ELR (cell line): ENCODE data around the gene CCDC85B.

Experiments
- DNase-seq: peaks from one replicate; pipeline ENCODE4 v3.0.0-alpha.2; 2015; ENCODE audit warnings: low read depth

The CCDC85B gene

GRCh38 chr11:65857853-65858680 lies 32.4 kb upstream of the CCDC85B start, which contains the start of gene CFL1:
Gene CFL1 (minus strand): TSS chr11:65858180. CDS start chr11:65858099, 81 bp downstream.
- peak; percentile 98 for DNase-seq

- DNase-seq = peak; percentile 44
Measured at GRCh38 chr11:65858681-65859087, 31.8 kb upstream of the CCDC85B start.

- peak; percentile 98 for DNase-seq
Measured at GRCh38 chr11:65859095-65859811, 31.2 kb upstream of the CCDC85B start.

- no peak for DNase-seq
Measured at GRCh38 chr11:65859812-65860277, 30.6 kb upstream of the CCDC85B start.

GRCh38 chr11:65860278-65861164 lies 30.0 kb upstream of the CCDC85B start, which contains the start of gene MUS81:
Gene MUS81 (plus strand): TSS chr11:65860433. CDS start chr11:65860754, 321 bp downstream.
- DNase-seq = peak; percentile 100

- DNase-seq = no peak
Measured at GRCh38 chr11:65861165-65861505, 29.3 kb upstream of the CCDC85B start.

- DNase-seq = no peak
Measured at GRCh38 chr11:65861533-65862183, 28.8 kb upstream of the CCDC85B start.

- no peak for DNase-seq
Measured at GRCh38 chr11:65862191-65862735, 28.2 kb upstream of the CCDC85B start.

- no peak for DNase-seq
Measured at GRCh38 chr11:65862941-65863888, 27.3 kb upstream of the CCDC85B start.

GRCh38 chr11:65863889-65864705 lies 26.4 kb upstream of the CCDC85B start:
- no peak for DNase-seq

GRCh38 chr11:65864706-65865471 lies 25.6 kb upstream of the CCDC85B start:
- DNase-seq = no peak

GRCh38 chr11:65865550-65866172 lies 24.8 kb upstream of the CCDC85B start:
- no peak for DNase-seq

- DNase-seq = no peak
Measured at GRCh38 chr11:65866509-65867283, 23.8 kb upstream of the CCDC85B start.

- no peak for DNase-seq
Measured at GRCh38 chr11:65867284-65868071, 23.0 kb upstream of the CCDC85B start.

- no peak for DNase-seq
Measured at GRCh38 chr11:65868076-65868667, 22.3 kb upstream of the CCDC85B start.

- DNase-seq = no peak
Measured at GRCh38 chr11:65868907-65869306, 21.6 kb upstream of the CCDC85B start.
